Endometrial microvascular endothelial cells (primary cell): ENCODE results near the gene LMO7. TPM values are rescaled to one million over a fixed set of nuclear protein-coding genes. Genes with fewer than 3 reads are reported as not detected.
"Not testable (repeated sequence)": the region's sequence is repeated elsewhere in the genome, so short reads cannot be mapped to it uniquely, and the experiment has no call there.

Experiments
- in situ Hi-C: cut with HindIII; loops from 2 replicates; pipeline ENCODE4 v1.10.0; 2017; ENCODE audit warnings: low sequenced_read_pairs, low pct_unique_long_range_greater_than_20kb; ENCODE audit errors: inconsistent ontology term
- total RNA-seq: library from RNA; depleted of rRNA; stranded (reverse); fragments of >200 nt; gene quantifications from one replicate; pipeline ENCODE4 v1.2.3, GENCODE V29; 2015; ENCODE audit errors: inconsistent ontology term

LMO7 gene
- total RNA-seq, 1 donor from 2014 or later: 8.6 TPM

DNA sequence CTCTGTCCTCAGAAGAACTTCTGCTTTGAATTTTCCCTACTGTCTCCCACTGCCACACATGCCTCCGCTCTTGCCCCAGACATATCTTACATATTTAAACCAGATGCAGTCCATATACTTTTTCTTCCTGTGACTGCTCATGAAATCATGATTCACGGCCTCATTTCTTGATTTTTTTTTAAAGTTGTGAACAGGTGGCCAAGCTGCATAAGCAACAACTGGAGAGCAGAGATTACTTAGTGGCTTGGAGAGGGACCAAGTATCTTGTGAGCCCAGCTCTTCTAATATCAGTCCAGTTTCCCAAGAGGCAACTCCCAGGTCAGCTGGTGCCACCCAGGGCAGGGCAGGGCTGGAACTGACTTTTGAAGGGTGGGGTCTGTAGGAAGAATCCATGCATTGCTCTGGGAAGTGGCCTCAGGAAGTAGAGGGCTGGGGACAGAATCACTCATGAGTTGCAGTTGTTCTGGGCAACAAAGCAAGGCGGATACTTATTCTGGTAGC lies 152.4 kb downstream of the LMO7 start:
- in situ Hi-C loops: no loop called here

- in situ Hi-C loops: no loop called here
Observed at GRCh38 chr13:75789451-75790197, 153.5 kb downstream of the LMO7 start.

DNA sequence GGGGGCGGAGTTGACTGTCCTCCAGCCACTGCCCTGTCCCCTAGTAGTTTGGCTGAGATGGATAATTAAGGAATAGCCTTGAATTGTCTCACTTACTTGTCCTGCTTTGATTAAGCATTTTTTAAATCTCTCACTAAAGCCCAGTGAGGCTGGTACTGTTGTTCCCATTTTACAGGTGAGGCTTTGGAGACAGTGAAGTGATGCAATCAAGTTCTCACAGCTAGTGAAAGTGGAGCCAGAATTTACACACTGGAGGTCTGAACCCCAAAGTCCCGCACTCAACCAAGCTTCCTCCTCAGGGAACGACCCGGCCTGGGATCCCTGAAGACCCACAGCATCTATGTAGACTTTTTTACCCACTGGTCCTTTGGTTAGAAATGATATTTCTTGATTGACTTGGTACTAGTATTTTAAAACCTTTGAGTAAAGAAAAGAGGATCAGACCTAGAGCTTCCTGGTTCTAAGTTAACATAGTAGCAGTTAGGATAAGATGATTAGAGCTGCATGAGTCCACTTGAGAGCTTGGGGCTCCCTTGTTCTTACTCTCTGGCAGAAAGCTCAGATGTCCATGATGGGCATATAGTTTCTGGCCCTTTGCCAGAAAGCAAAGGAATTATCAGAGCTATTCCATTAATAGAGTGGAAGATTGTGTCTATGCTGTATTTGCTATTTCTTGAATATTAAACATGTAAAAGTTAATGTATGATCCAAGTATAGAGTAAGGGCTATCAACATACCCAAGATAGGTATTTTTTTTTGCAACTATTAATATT lies 154.3 kb downstream of the LMO7 start:
- in situ Hi-C loops: no loop called here

- in situ Hi-C loops: no loop called here
Observed at GRCh38 chr13:75792526-75793187, 156.5 kb downstream of the LMO7 start.

DNA sequence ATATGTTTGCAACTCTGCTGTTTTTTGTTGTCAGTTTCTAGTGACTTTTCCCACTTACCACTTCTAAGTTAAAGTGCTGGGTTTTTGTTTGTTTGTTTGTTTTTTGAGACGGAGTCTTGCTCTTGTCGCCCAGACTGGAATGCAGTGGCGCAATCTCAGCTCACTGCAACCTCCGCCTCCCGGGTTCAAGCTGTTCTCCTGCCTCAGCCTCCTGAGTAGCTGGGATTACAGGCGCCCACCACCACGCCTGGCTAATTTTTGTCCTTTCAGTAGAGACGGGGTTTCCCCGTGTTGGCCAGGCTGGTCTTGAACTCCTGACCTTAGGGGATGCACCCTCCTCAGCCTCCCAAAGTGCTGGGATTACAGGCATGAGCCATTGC lies 157.0 kb downstream of the LMO7 start:
- in situ Hi-C loops: not testable (repeated sequence)

- in situ Hi-C loops: no loop called here
Observed at GRCh38 chr13:75794663-75795062, 158.5 kb downstream of the LMO7 start.

DNA sequence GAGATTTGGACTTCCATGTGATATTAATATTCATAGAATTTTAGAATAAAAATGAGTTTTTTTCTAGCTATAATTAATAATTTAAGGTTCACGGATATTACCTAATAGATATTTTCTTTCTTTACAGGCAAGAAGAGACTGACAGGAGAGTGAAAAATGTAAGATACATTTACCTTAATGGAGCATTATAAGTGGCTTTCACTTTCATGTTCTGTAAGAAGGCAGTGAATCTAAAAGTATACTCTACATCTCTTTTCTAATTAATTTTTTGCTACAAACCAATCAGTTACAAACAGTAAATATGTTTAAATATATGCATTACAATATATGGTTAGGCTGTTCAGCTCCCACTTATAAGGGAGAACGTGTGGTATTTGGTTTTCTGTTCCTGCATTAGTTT lies 159.1 kb downstream of the LMO7 start:
- in situ Hi-C loops: no loop called here

GRCh38 chr13:75796825-75797224 lies 160.7 kb downstream of the LMO7 start:
- in situ Hi-C loops: no loop called here

- in situ Hi-C loops: no loop called here
Observed at GRCh38 chr13:75797239-75797638, 161.1 kb downstream of the LMO7 start.

DNA sequence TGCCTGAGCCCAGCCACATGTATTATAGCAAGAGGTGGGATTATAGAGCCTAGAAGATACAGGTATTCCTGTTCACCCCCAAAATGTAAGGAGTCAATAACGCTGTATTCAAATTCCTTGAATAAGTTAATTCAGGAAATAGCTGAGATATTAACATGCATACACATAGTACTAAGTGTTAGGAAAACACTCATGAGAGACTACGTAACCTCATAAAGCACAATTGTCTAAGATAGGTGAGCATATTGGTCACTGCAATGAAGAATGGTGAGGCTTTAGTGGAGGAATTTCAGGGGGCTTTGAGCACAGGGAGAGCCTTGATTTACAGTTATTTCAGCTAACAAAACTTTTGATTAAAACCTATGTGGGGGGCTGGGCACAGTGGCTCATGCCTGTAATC lies 161.6 kb downstream of the LMO7 start:
- in situ Hi-C loops: no loop called here

GRCh38 chr13:75798353-75799255 lies 162.5 kb downstream of the LMO7 start:
- in situ Hi-C loops: no loop called here

DNA sequence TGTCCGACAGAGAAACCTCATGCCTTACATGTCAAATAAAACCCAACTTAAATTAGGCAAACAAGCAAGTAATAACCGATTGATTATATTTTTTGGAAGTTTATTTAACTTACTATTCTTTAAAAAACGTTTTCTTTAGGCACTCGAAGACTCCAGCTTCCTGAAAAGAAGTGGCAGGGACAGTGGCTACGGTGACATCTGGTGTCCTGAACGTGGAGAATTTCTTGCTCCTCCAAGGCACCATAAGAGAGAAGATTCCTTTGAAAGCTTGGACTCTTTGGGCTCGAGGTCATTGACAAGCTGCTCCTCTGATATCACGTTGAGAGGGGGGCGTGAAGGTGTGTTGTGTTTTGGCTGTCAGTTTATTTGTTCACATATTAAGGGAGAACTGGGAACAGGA lies 164.4 kb downstream of the LMO7 start:
- in situ Hi-C loops: no loop called here

GRCh38 chr13:75801388-75801945 lies 165.3 kb downstream of the LMO7 start:
- in situ Hi-C loops: no loop called here

DNA sequence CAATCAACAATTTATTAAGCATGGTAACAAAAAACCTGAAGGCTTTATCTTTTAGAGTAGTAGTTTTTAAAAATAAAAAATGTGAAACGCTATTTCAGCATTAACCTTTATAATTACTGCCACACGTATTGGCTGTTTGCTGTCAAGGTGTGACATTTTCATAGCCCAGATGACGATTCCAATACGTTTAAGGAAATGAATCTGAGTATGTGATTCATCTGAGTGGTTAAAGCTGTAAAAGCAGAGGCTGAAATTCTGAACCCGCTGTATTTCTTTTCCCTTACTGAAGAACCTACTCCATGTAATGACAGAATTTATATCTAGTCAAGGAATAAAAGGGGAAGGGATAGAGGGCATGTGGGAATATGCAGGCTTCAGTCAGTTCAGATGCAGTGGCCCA lies 166.0 kb downstream of the LMO7 start:
- in situ Hi-C loops: no loop called here

DNA sequence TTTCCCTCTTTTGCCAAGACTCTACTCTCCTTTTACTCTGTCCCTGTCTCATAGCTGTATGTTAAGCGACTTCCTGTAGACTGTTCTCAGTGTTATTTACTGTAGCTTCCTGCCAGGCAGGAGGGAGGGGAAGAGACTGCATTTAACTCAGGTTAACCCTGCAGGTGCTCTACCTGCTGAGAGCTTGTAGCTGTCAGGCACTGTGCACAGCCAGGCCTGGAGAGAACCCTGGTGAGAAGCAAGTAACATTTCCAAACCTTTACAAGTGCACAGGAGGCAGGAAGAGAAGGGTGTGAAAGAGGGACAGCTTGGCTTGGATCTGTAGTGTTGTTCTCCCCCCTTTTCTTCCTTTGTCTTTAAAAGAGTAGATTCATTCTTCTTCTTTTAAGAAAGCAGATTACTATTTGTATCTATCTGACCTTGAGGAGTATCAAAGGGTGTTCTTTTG lies 167.1 kb downstream of the LMO7 start:
- in situ Hi-C loops: no loop called here

DNA sequence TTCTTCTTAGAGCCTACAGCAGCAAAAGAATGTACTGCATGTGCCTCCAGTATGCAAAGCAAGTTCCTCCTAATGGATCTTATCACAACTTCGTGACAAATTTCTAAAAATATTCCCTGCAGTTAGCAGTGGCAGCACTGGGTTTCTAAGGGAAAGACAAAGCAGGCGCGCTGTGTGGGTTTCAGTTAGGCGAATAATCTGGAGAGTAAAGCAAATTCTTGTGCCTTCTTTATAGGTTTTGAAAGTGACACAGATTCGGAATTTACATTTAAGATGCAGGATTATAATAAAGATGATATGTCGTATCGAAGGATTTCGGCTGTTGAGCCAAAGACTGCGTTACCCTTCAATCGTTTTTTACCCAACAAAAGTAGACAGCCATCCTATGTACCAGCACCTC lies 167.9 kb downstream of the LMO7 start:
- in situ Hi-C loops: no loop called here

- in situ Hi-C loops: no loop called here
Observed at GRCh38 chr13:75804605-75805004, 168.5 kb downstream of the LMO7 start.

DNA sequence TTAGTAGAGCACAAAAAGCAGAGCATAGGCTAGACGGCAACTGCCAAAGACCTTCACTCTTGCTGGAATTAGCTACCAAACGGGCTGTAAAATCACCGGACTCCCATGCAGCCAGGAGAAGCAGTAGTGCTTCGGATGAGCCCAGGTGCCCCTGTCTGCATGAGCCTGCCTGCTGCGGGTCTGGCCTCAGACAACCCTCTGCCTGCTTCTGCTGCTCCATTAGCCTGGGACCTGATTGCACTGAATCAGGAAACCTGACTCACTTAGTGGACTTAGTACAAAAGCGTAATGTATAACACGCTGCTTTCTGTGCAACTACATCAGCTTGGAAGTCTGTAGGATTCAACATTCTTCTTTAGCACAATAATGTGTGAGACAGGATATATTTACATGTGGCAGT lies 170.0 kb downstream of the LMO7 start:
- in situ Hi-C loops: no loop called here
